Activated naive CD8-positive, alpha-beta T cell treated with anti-CD3 and anti-CD28 coated beads, Interleukin-2, amount 50 U/mL, for 24 hours (primary cell): ENCODE data around the gene ZNF511.

Experiments
- ATAC-seq: fragments of 150-1000 bp; cut with Tn5 transposase; one replicate; pipeline ENCODE4 v1.10.0; 2021
- DNase-seq: peaks from one replicate; pipeline ENCODE4 v3.0.0; 2021
- H3K27ac Mint-ChIP-seq: one replicate; pipeline ENCODE4 v1.8.0; 2021; ENCODE audit warnings: mild to moderate bottlenecking, mixed read lengths
- H3K27me3 Mint-ChIP-seq: one replicate; pipeline ENCODE4 v1.8.0; 2021; ENCODE audit warnings: mixed read lengths
- H3K36me3 Mint-ChIP-seq: one replicate; pipeline ENCODE4 v1.8.0; 2021; ENCODE audit warnings: low read depth, mixed read lengths
- H3K4me1 Mint-ChIP-seq: one replicate; pipeline ENCODE4 v1.8.0; 2021; ENCODE audit warnings: mixed read lengths
- H3K4me3 Mint-ChIP-seq: one replicate; pipeline ENCODE4 v1.8.0; 2021; ENCODE audit warnings: mild to moderate bottlenecking, moderate library complexity, mixed read lengths
- H3K9me3 Mint-ChIP-seq: one replicate; pipeline ENCODE4 v1.8.0; 2021; ENCODE audit warnings: mixed read lengths

ZNF511 gene

GRCh38 chr10:133270773-133271297 is 37.9 kb upstream of the ZNF511 start:
- H3K36me3 Mint-ChIP-seq, result peaks cover 2% of the 10 kb centered on the region
- no peaks in the 10 kb centered on the region for H3K9me3 Mint-ChIP-seq
- DNase-seq, result no peak
- no peak for ATAC-seq
- no peak overlapping the region for H3K4me3 Mint-ChIP-seq
- H3K4me1 Mint-ChIP-seq, result peaks cover 9% of the 10 kb centered on the region
- no peak overlapping the region for H3K27ac Mint-ChIP-seq
- H3K27me3 Mint-ChIP-seq, result no peaks in the 10 kb centered on the region

- no peak overlapping the region for H3K27ac Mint-ChIP-seq
- H3K27me3 Mint-ChIP-seq, result no peaks in the 10 kb centered on the region
- H3K36me3 Mint-ChIP-seq, result peaks cover 2% of the 10 kb centered on the region
- DNase-seq (no peak), ATAC-seq (no peak)
- no peak overlapping the region for H3K4me3 Mint-ChIP-seq
- peaks cover 12% of the 10 kb centered on the region for H3K4me1 Mint-ChIP-seq
- H3K9me3 Mint-ChIP-seq, result no peaks in the 10 kb centered on the region
Observed at GRCh38 chr10:133271521-133272300, 37.0 kb upstream of the ZNF511 start.

GRCh38 chr10:133272301-133272963 is 36.3 kb upstream of the ZNF511 start:
- Mint-ChIP-seq H3K4me3 (no peak overlapping the region), H3K9me3 (no peaks in the 10 kb centered on the region), H3K4me1 (peaks cover 12% of the 10 kb centered on the region), H3K27me3 (no peaks in the 10 kb centered on the region), H3K27ac (no peak overlapping the region), H3K36me3 (peaks cover 2% of the 10 kb centered on the region)
- ATAC-seq (no peak), DNase-seq (no peak)

GRCh38 chr10:133272964-133273420 is 35.7 kb upstream of the ZNF511 start:
- no peak overlapping the region for H3K27ac Mint-ChIP-seq
- H3K27me3 Mint-ChIP-seq, result no peaks in the 10 kb centered on the region
- peaks cover 2% of the 10 kb centered on the region for H3K36me3 Mint-ChIP-seq
- ATAC-seq, result no peak
- no peak overlapping the region for H3K4me3 Mint-ChIP-seq
- DNase-seq, result no peak
- H3K4me1 Mint-ChIP-seq, result peaks cover 17% of the 10 kb centered on the region
- no peaks in the 10 kb centered on the region for H3K9me3 Mint-ChIP-seq

- no peak for ATAC-seq
- Mint-ChIP-seq H3K9me3 (no peaks in the 10 kb centered on the region), H3K27ac (no peak overlapping the region), H3K4me1 (peaks cover 24% of the 10 kb centered on the region), H3K4me3 (no peak overlapping the region), H3K27me3 (no peaks in the 10 kb centered on the region), H3K36me3 (peaks cover 2% of the 10 kb centered on the region)
- DNase-seq, result no peak
Observed at GRCh38 chr10:133273534-133274143, 35.1 kb upstream of the ZNF511 start.

GRCh38 chr10:133274751-133275683 is 33.7 kb upstream of the ZNF511 start:
- peak; percentile 62 for ATAC-seq
- H3K4me1 Mint-ChIP-seq, result peaks cover 33% of the 10 kb centered on the region

GRCh38 chr10:133275684-133276092 is 33.0 kb upstream of the ZNF511 start:
- Mint-ChIP-seq H3K9me3 (no peaks in the 10 kb centered on the region), H3K27me3 (no peaks in the 10 kb centered on the region), H3K4me3 (peak overlapping the region; percentile 84), H3K36me3 (peaks cover 2% of the 10 kb centered on the region), H3K4me1 (peaks cover 33% of the 10 kb centered on the region), H3K27ac (peak overlapping the region; percentile 76)
- peak; percentile 71 for DNase-seq
- ATAC-seq, result peak; percentile 53

More at GRCh38 chr10:133274751-133275683, 33.7 kb upstream of the ZNF511 start:
- peak; percentile 84 for DNase-seq
- Mint-ChIP-seq H3K27ac (peak overlapping the region; percentile 80), H3K4me3 (peak overlapping the region; percentile 84), H3K9me3 (no peaks in the 10 kb centered on the region), H3K27me3 (no peaks in the 10 kb centered on the region), H3K36me3 (peaks cover 2% of the 10 kb centered on the region)

- peaks cover 33% of the 10 kb centered on the region for H3K4me1 Mint-ChIP-seq
Observed at GRCh38 chr10:133276100-133276434, 32.6 kb upstream of the ZNF511 start.

GRCh38 chr10:133276435-133277201 is 32.1 kb upstream of the ZNF511 start, which contains the start of gene ADAM8:
TSS of gene ADAM8 (minus strand) at chr10:133276868. CDS start at chr10:133276817, 51 bp downstream.
- Mint-ChIP-seq H3K27me3 (no peaks in the 10 kb centered on the region), H3K9me3 (no peaks in the 10 kb centered on the region), H3K4me3 (peak within 1 kb of the TSS; percentile 84), H3K36me3 (peaks cover 2% of the 10 kb centered on the region), H3K27ac (peak within 1 kb of the TSS; percentile 76), H3K4me1 (peaks cover 33% of the 10 kb centered on the region)
- DNase-seq (peak; percentile 78), ATAC-seq (peak; percentile 35)

More at GRCh38 chr10:133276100-133276434, 32.6 kb upstream of the ZNF511 start:
- Mint-ChIP-seq H3K27ac (peak overlapping the region; percentile 76), H3K9me3 (no peaks in the 10 kb centered on the region), H3K27me3 (no peaks in the 10 kb centered on the region), H3K36me3 (peaks cover 2% of the 10 kb centered on the region), H3K4me3 (peak overlapping the region; percentile 84)
- DNase-seq (no peak), ATAC-seq (no peak)

GRCh38 chr10:133277277-133277992 is 31.3 kb upstream of the ZNF511 start:
- Mint-ChIP-seq H3K27ac (no peak overlapping the region), H3K27me3 (no peaks in the 10 kb centered on the region), H3K36me3 (peaks cover 6% of the 10 kb centered on the region), H3K4me1 (peaks cover 33% of the 10 kb centered on the region), H3K4me3 (no peak overlapping the region), H3K9me3 (no peaks in the 10 kb centered on the region)
- no peak for DNase-seq
- ATAC-seq, result no peak

- peaks cover 33% of the 10 kb centered on the region for H3K4me1 Mint-ChIP-seq
- peak overlapping the region; percentile 71 for H3K27ac Mint-ChIP-seq
- no peaks in the 10 kb centered on the region for H3K9me3 Mint-ChIP-seq
- peaks cover 9% of the 10 kb centered on the region for H3K36me3 Mint-ChIP-seq
- DNase-seq, result no peak
- H3K4me3 Mint-ChIP-seq, result peak overlapping the region; percentile 63
- no peak for ATAC-seq
- H3K27me3 Mint-ChIP-seq, result no peaks in the 10 kb centered on the region
Observed at GRCh38 chr10:133277993-133278576, 30.6 kb upstream of the ZNF511 start.

GRCh38 chr10:133278577-133279265 is 30.0 kb upstream of the ZNF511 start:
- Mint-ChIP-seq H3K27me3 (no peaks in the 10 kb centered on the region), H3K9me3 (no peaks in the 10 kb centered on the region), H3K4me1 (peaks cover 33% of the 10 kb centered on the region), H3K4me3 (peak overlapping the region; percentile 63), H3K27ac (peak overlapping the region; percentile 71), H3K36me3 (peaks cover 11% of the 10 kb centered on the region)
- ATAC-seq (peak; percentile 10), DNase-seq (peak; percentile 61)
